ENCODE measurements around the gene FUT7. TPM values are rescaled to one million over a fixed set of nuclear protein-coding genes. Genes with fewer than 3 reads are reported as not detected.

The FUT7 gene
- total and polyA plus RNA-seq, 2 of the 8 experiments (the other 6 are each of a cell fraction or from before 2014, with no cell fraction given), result not detected

- H3K27me3 ChIP-seq (replicated peaks in 1 of 4; ENCODE audit: control insufficient read depth in 3 of 4, extremely low read depth in 1 of 4, insufficient read depth in 3 of 4, low read length in 3 of 4), result peaks cover 10 to 32% (median 25%) of the 10 kb centered on the region in 4 experiments
- H2AK5ac ChIP-seq (ENCODE audit: low read depth, low read length), result no peak overlapping the region
- WGBS, 2 experiments (ENCODE audit: extremely low coverage in 1 of 2, insufficient coverage in 1 of 2, insufficient read length in 1 of 2, insufficient replicate concordance in 2 of 2, low coverage in 1 of 2, low lambda C conversion rate in 2 of 2, missing lambda C conversion rate in 1 of 2), result 85% methylated on average over 16 of the region's 16 CpGs; no CpG with 5 or more reads in 1 of the 2 experiments
- H3K79me1 ChIP-seq (ENCODE audit: low read depth, low read length), result no peaks in the 10 kb centered on the region
- POLR2A ChIA-PET (ENCODE audit: partially characterized antibody), result no interaction called here
- no peaks in the 10 kb centered on the region for H4K20me1 ChIP-seq (replicated peaks in 1 of 2; ENCODE audit: control insufficient read depth in 1 of 2, insufficient read depth in 2 of 2, low read length in 2 of 2)
- no peaks in the 10 kb centered on the region for H3K79me2 ChIP-seq (ENCODE audit: control insufficient read depth in 1 of 2, insufficient read depth in 2 of 2, low read length in 2 of 2)
- H3K4me1 ChIP-seq (replicated peaks in 1 of 4; ENCODE audit: control insufficient read depth in 3 of 4, insufficient read depth in 4 of 4, low read length in 3 of 4), result peaks cover 0 to 18% (median 11%) of the 10 kb centered on the region in 4 experiments; a peak in 5 of 7 replicates
- no peak overlapping the region for H3K9ac ChIP-seq (replicated peaks in 1 of 4; ENCODE audit: extremely low read depth in 1 of 4, low read depth in 3 of 4, low read length in 3 of 4)
- H4K8ac ChIP-seq (ENCODE audit: extremely low read depth, insufficient read depth, low read length), result no peak overlapping the region
- no peak overlapping the region for H3K4me2 ChIP-seq (ENCODE audit: insufficient read depth in 1 of 2, low read depth in 2 of 2, low read length in 2 of 2)
- H3K56ac ChIP-seq (replicated peaks; ENCODE audit: insufficient read length, low read depth, low read length), result no peak overlapping the region
- no peaks in the 10 kb centered on the region for H3K36me3 ChIP-seq (ENCODE audit: control insufficient read depth in 2 of 4, insufficient read depth in 4 of 4, low read length in 3 of 4)
- H3K4me3 ChIP-seq (ENCODE audit: extremely low read depth in 1 of 4, insufficient read depth in 2 of 4, low read depth in 3 of 4, low read length in 4 of 4), result no peak overlapping the region
- H2BK12ac ChIP-seq (ENCODE audit: low read depth, low read length), result no peak overlapping the region
- no peak overlapping the region for H3K14ac ChIP-seq (ENCODE audit: insufficient read length)
- FAIRE-seq (no peak), DNase-seq (ENCODE audit: low read depth in 1 of 2, low spot score in 2 of 2) (no peak)
- no peak overlapping the region for H3K4ac ChIP-seq (replicated peaks; ENCODE audit: insufficient read length, low read depth, low read length)
- H3K23me2 ChIP-seq (ENCODE audit: low read depth, low read length), result peaks cover 9% of the 10 kb centered on the region; the same call in 1 of the 2 replicates
- H3K27ac ChIP-seq (ENCODE audit: low read depth, low read length), result no peak overlapping the region
- CTCF ChIA-PET (ENCODE audit: partially characterized antibody), result interaction anchor here (2.6 to 8.6 kb wide), 3 partner anchors 11 to 28 kb away, joined by 17 to 156 read pairs (median 26); partner anchors contain the start of gene SAPCD2
- H3K23ac ChIP-seq (ENCODE audit: insufficient read length), result no peak overlapping the region
- no peak overlapping the region for H2BK120ac ChIP-seq (replicated peaks; ENCODE audit: low read depth, low read length)
- no peak overlapping the region for H4K91ac ChIP-seq (replicated peaks; ENCODE audit: insufficient read length, low read length)
- no peaks in the 10 kb centered on the region for H3K9me3 ChIP-seq (ENCODE audit: insufficient read depth in 2 of 2, low read depth in 1 of 2, low read length in 1 of 2)
- no peak overlapping the region for H2BK5ac ChIP-seq (ENCODE audit: low read depth, low read length)
- H4K5ac ChIP-seq (ENCODE audit: insufficient read length, low read depth, low read length), result no peak overlapping the region
- no peak overlapping the region for H2BK15ac ChIP-seq (ENCODE audit: low read length)
- no peak overlapping the region for H2AFZ ChIP-seq (ENCODE audit: low read length)
- TF ChIP-seq CTCF (IDR thresholded peaks at IDR 0.05; ENCODE audit: control extremely low read depth in 1 of 3, insufficient read depth in 1 of 3, low read depth in 1 of 3, low read length in 3 of 3), result no peak
- H3K18ac ChIP-seq (ENCODE audit: extremely low read depth, low read length), result no peak overlapping the region
- H2BK20ac ChIP-seq (ENCODE audit: low read length), result no peak overlapping the region
Measured at GRCh38 chr9:137057545-137057944, 25.7 kb upstream of the FUT7 start.
